Activated T-helper 2 cell treated with anti-CD3 and anti-CD28 coated beads, Interferon-gamma antibody, Interleukin-2, Interleukin-4, amounts not matched to agents 10 μg/mL and 5 μg/mL and 100 μg/mL, durations not matched to agents 14 hours and 24 hours and 36 hours (primary cell): ENCODE data around the gene SMYD3. TPM values are rescaled to one million over a fixed set of nuclear protein-coding genes. Genes with fewer than 3 reads are reported as not detected.

Source experiments
- DNase-seq: peaks from one replicate; pipeline ENCODE4 v3.0.0; 2021; ENCODE audit warnings: low spot score
- H3K27ac Mint-ChIP-seq: one replicate; pipeline ENCODE4 v1.8.0; 2021; ENCODE audit warnings: mixed read lengths
- H3K27me3 Mint-ChIP-seq: one replicate; pipeline ENCODE4 v1.8.0; 2021; ENCODE audit warnings: low read depth, mixed read lengths
- H3K36me3 Mint-ChIP-seq: one replicate; pipeline ENCODE4 v1.8.0; 2021; ENCODE audit warnings: low read depth, mixed read lengths
- H3K4me1 Mint-ChIP-seq: one replicate; pipeline ENCODE4 v1.8.0; 2021; ENCODE audit warnings: low read depth, mixed read lengths
- H3K4me3 Mint-ChIP-seq: one replicate; pipeline ENCODE4 v1.8.0; 2021; ENCODE audit warnings: low read depth, mild to moderate bottlenecking, moderate library complexity, mixed read lengths
- H3K9me3 Mint-ChIP-seq: one replicate; pipeline ENCODE4 v1.8.0; 2021; ENCODE audit warnings: mixed read lengths
- intact Hi-C: fragments of 100-400 bp; cut with micrococcal nuclease; formaldehyde crosslinking; loops from one replicate; pipeline ENCODE4 v1.15.1; 2023
- total RNA-seq: library from RNA; stranded (reverse); gene quantifications from 2 replicates; pipeline ENCODE4 v1.2.3, GENCODE V29; 2022

The SMYD3 gene
- total RNA-seq, 1 donor from 2014 or later, result 24.1 TPM

- intact Hi-C loops, result no loop called here
- Mint-ChIP-seq H3K4me3 (no peak overlapping the region), H3K9me3 (peaks cover 1% of the 10 kb centered on the region), H3K27ac (no peak overlapping the region), H3K36me3 (no peaks in the 10 kb centered on the region), H3K4me1 (no peaks in the 10 kb centered on the region), H3K27me3 (no peaks in the 10 kb centered on the region)
- DNase-seq, result no peak
These were observed 647.5 kb downstream of the SMYD3 start for GRCh38 chr1:245859493-245860114.

GRCh38 chr1:245858722-245859492 lies 648.2 kb downstream of the SMYD3 start:
- H3K9me3 Mint-ChIP-seq, result peaks cover 4% of the 10 kb centered on the region
- no peaks in the 10 kb centered on the region for H3K36me3 Mint-ChIP-seq
- intact Hi-C loops, result no loop called here
- no peak overlapping the region for H3K4me3 Mint-ChIP-seq
- no peaks in the 10 kb centered on the region for H3K27me3 Mint-ChIP-seq
- H3K27ac Mint-ChIP-seq, result no peak overlapping the region
- no peak for DNase-seq
- no peaks in the 10 kb centered on the region for H3K4me1 Mint-ChIP-seq

GRCh38 chr1:245858022-245858721 lies 648.9 kb downstream of the SMYD3 start:
- intact Hi-C loops, result no loop called here
- Mint-ChIP-seq H3K36me3 (no peaks in the 10 kb centered on the region), H3K4me3 (no peak overlapping the region), H3K27me3 (no peaks in the 10 kb centered on the region), H3K27ac (no peak overlapping the region), H3K4me1 (no peaks in the 10 kb centered on the region), H3K9me3 (peaks cover 4% of the 10 kb centered on the region)
- no peak for DNase-seq

DNA sequence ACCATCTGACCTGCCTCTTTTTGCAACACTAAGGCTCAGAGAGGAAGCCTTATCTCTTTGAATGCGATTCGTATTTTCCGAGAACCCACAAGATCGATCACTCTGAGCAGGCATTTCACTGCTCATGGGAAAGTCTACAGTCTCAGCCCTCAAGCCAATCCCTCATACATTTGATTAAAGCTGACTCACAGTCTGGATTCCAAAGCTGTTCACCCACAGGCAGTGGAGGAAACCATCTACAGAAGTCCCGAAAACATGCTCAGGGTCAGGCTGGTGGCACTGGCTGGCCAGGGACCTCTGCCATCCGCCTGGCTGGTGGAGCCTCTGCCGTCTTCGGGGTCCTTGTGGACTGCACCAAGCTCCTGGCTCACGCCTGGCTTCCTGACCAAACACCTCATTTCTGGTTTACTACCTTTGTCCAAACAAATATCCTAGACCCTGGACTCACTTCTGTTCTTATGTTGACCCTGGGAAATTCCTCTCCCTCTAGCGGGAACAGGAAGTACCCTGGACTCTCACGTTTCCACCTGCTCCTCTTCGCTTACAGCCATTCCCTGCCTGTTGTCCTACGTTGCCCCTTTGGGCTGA lies 650.0 kb downstream of the SMYD3 start:
- peaks cover 4% of the 10 kb centered on the region for H3K9me3 Mint-ChIP-seq
- H3K27me3 Mint-ChIP-seq, result no peaks in the 10 kb centered on the region
- H3K4me1 Mint-ChIP-seq, result no peaks in the 10 kb centered on the region
- H3K27ac Mint-ChIP-seq, result no peak overlapping the region
- intact Hi-C loops, result no loop called here
- no peak overlapping the region for H3K4me3 Mint-ChIP-seq
- no peak for DNase-seq
- H3K36me3 Mint-ChIP-seq, result no peaks in the 10 kb centered on the region

GRCh38 chr1:245855846-245856730 lies 651.0 kb downstream of the SMYD3 start:
- intact Hi-C loops, result no loop called here
- Mint-ChIP-seq H3K27ac (no peak overlapping the region), H3K4me1 (no peaks in the 10 kb centered on the region), H3K9me3 (peaks cover 4% of the 10 kb centered on the region), H3K36me3 (no peaks in the 10 kb centered on the region), H3K27me3 (no peaks in the 10 kb centered on the region), H3K4me3 (no peak overlapping the region)
- no peak for DNase-seq

- Mint-ChIP-seq H3K4me1 (no peaks in the 10 kb centered on the region), H3K27me3 (no peaks in the 10 kb centered on the region), H3K36me3 (no peaks in the 10 kb centered on the region), H3K4me3 (no peak overlapping the region), H3K27ac (no peak overlapping the region), H3K9me3 (peaks cover 4% of the 10 kb centered on the region)
- DNase-seq, result no peak
- intact Hi-C loops, result no loop called here
These were observed 653.8 kb downstream of the SMYD3 start for GRCh38 chr1:245853291-245853690.

GRCh38 chr1:245843101-245843500 lies 664.0 kb downstream of the SMYD3 start:
- no peak for DNase-seq

GRCh38 chr1:245842106-245842505 lies 665.0 kb downstream of the SMYD3 start:
- Mint-ChIP-seq H3K4me3 (no peak overlapping the region), H3K27ac (no peak overlapping the region), H3K4me1 (no peaks in the 10 kb centered on the region), H3K27me3 (no peaks in the 10 kb centered on the region), H3K36me3 (no peaks in the 10 kb centered on the region), H3K9me3 (no peaks in the 10 kb centered on the region)
- intact Hi-C loops, result no loop called here
- DNase-seq, result no peak

More at GRCh38 chr1:245843101-245843500, 664.0 kb downstream of the SMYD3 start:
- Mint-ChIP-seq H3K9me3 (no peaks in the 10 kb centered on the region), H3K27me3 (no peaks in the 10 kb centered on the region), H3K36me3 (no peaks in the 10 kb centered on the region), H3K4me3 (no peak overlapping the region), H3K4me1 (no peaks in the 10 kb centered on the region), H3K27ac (no peak overlapping the region)
- intact Hi-C loops, result no loop called here

- H3K27me3 Mint-ChIP-seq, result no peaks in the 10 kb centered on the region
- H3K9me3 Mint-ChIP-seq, result no peaks in the 10 kb centered on the region
- no peaks in the 10 kb centered on the region for H3K4me1 Mint-ChIP-seq
- intact Hi-C loops, result no loop called here
- H3K36me3 Mint-ChIP-seq, result no peaks in the 10 kb centered on the region
- no peak overlapping the region for H3K4me3 Mint-ChIP-seq
- no peak for DNase-seq
- H3K27ac Mint-ChIP-seq, result no peak overlapping the region
These were observed 666.1 kb downstream of the SMYD3 start for GRCh38 chr1:245840971-245841370.

GRCh38 chr1:245837718-245838117 lies 669.4 kb downstream of the SMYD3 start:
- no peaks in the 10 kb centered on the region for H3K9me3 Mint-ChIP-seq
- no peak overlapping the region for H3K4me3 Mint-ChIP-seq
- H3K27ac Mint-ChIP-seq, result no peak overlapping the region
- H3K27me3 Mint-ChIP-seq, result no peaks in the 10 kb centered on the region
- H3K36me3 Mint-ChIP-seq, result no peaks in the 10 kb centered on the region
- intact Hi-C loops, result no loop called here
- H3K4me1 Mint-ChIP-seq, result no peaks in the 10 kb centered on the region
- DNase-seq, result no peak

- H3K9me3 Mint-ChIP-seq, result no peaks in the 10 kb centered on the region
- intact Hi-C loops, result no loop called here
- no peaks in the 10 kb centered on the region for H3K27me3 Mint-ChIP-seq
These were observed 671.7 kb downstream of the SMYD3 start for GRCh38 chr1:245835386-245835785.

DNA sequence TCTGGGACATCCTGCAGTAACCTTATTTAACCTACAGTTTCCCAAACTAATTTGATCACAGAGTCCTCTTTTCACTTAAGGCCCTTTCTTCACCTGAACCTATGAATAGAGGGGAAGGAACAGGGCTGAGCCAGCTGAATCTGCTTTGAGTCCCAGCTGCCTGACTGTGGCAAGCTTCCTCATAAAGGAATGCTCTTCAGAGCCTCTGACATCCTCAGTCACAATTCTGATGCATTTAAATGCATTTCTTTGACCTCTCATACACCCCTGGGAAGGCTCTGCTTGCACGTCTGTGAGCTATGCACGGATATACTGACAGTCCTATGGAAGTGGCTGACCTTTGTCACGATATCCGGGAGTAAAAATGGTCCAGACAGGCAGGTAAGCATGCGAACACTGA lies 673.1 kb downstream of the SMYD3 start:
- Mint-ChIP-seq H3K36me3 (no peaks in the 10 kb centered on the region), H3K27me3 (no peaks in the 10 kb centered on the region), H3K4me1 (no peaks in the 10 kb centered on the region), H3K9me3 (no peaks in the 10 kb centered on the region), H3K27ac (no peak overlapping the region), H3K4me3 (no peak overlapping the region)
- DNase-seq, result no peak
- intact Hi-C loops, result no loop called here

More at GRCh38 chr1:245835386-245835785, 671.7 kb downstream of the SMYD3 start:
- no peaks in the 10 kb centered on the region for H3K36me3 Mint-ChIP-seq
- H3K27ac Mint-ChIP-seq, result no peak overlapping the region
- no peaks in the 10 kb centered on the region for H3K4me1 Mint-ChIP-seq
- H3K4me3 Mint-ChIP-seq, result no peak overlapping the region
- no peak for DNase-seq
